Measurements from ENCODE around the gene ADISSP.

ADISSP gene

DNA sequence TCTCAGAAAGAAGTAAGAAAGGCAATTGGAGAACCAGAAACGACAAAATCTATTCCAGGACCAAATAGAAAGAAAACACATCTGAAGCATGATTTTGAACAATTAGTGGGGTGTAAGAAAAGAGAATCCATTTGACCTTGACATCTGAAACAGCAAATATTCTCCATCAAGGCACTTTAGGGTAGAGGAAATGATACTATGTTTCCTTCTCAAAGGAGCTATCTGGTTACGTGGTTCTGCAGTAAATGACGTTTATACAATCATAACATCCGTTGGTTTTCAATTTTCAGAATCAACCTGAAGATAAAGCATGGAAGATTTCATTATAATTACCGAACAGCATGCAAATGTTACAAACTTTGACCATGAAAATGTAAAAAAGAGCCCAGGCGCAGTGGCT lies 46.9 kb downstream of the ADISSP start:
- no peak for DNase-seq

DNA sequence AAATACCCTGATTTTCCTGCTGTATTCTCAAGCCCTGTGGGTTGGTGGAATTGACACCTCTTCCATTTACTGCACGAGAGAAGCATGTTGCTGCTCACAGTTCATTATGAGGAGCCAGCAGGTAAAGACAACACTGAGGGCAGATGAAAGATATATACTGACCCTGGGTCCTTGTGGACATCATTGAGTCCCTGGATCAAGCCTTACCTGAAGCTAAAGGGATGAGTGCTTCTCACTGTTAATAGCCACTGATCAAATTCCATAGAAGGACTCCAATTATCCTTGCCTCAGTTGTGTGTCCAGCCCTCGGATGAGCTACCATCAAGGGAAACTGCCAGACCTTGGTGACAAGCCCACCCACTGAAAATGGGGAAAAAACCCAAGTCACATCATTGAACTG lies 47.5 kb downstream of the ADISSP start:
- no peak for DNase-seq

DNA sequence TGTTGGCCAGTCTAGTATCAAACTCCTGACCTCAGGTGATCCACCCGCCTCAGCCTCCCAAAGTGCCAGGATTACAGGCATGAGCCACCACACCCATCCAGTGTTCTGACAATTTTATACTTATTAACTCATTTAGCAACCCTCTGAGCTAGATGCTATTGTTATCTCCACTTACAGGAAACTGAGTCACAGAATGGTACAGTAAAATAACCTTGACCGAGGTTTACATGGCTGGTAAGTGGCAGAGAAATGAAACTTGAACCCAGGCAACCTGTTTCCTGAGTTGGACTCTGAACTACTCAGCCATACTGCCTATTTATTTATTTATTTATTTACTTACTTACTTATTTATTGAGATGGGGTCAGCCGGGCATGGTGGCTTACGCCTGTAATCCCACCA lies 48.5 kb downstream of the ADISSP start:
- no peak for DNase-seq

DNA sequence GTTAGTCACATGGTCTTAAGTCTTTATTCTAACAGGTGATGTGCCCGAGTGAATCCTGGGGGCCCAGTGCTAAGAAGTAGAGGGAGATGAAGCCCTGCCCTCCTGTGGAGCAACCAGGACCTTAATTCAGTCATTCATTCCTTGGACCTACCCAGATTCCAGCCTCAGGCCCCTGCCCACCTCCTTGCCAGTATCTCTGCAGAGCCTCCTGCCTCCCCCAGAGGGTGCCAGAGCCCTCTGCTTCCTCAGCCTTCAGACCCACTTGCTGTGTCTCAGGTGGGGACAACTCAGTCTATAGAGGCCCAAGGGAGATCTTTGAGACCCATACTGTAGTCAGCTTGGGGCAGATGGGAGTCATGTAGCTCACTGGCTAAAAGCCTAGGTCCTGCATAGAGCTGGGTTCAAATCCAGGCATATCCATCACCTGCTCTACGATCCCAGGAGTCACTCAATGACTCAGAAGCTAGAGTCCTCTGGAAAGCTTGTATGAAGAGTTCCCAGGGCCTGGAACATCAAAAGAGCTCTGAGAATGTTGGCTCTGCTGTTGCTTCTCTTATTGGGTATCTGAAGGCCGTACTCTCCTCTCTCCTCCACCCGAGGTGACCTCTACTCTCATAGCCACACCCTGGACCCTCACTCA lies 51.2 kb downstream of the ADISSP start:
- DNase-seq = peak in 16 of 58 donors; percentile 1 to 35 (median 14)

DNA sequence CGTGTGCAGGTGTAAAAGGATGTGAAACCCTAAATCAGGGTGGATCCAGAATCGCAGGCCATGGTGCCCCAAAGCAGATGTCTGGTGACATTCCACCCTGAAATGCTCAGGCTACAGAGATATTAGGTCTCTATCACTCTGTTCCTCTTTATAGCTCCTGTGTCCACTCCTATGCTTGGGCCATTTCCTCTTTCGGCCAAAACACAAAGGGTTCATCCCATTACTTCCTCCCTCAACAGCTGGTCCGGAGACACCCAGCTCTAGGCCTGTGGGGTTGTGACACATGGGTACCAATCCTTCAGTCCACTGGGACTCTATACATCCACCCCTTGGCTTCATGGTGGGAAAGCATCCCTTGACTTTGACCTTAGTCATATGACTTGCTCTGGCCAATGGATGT lies 53.5 kb downstream of the ADISSP start:
- DNase-seq = peak in 1 of 58 donors; percentile 21

DNA sequence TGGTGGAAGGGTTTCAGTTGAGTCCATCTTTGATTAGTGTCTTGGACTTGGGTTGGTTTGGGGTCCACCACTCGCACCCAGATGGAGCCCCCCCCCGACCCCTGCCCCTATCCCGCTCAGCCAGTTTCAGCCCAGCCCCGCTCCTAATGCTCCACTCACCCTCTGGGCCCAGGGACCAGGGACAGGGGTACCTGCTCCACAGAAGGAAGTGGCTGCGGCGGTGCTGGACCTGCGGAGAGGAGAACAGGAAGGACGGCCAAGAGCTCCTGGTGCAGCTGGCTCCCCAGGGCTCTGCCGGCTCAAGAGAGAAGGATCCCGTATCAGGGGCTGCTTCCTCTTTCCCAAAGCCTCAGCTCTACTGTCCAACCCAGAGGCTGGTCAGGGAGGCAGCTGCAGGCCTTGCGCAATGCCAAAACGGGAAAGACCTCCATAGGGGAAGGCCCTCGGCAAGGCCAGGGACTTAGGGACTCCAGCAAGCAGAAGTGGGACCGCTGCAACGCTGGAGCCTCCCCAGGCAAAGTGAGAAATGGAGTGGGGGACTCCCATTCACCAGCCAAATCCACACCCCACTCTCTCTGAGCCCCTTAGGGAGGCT lies 55.2 kb downstream of the ADISSP start, which contains the start of gene SIGLEC1:
SIGLEC1 (minus strand) TSS at position 322 of the 595 bp plus-strand sequence. CDS start 5,472 bp downstream, outside the sequence.
- peak in 26 of 58 donors; percentile 4 to 54 (median 20) for DNase-seq

DNA sequence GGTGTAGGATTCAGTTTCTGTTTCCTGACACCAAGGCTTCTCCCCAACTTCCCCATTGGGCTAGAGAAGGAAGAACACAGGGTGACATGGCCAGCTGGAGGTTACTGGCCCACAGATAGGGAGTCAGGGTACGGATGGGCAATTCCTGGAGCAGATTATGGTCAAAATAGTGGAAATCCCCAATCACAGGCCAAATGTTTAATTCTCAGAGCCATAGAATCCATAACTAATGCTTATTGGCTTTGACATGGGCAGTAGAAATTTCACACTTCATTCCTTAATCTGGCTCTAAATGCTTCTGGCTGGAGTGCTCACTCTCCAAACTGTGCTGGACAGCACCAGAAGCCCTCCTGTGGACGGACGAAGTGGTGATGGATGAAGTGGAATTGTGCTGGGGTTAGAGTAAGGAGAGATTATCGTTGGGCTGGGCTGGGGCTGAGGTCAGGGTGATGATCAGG lies 56.0 kb downstream of the ADISSP start:
- DNase-seq = no peak

DNA sequence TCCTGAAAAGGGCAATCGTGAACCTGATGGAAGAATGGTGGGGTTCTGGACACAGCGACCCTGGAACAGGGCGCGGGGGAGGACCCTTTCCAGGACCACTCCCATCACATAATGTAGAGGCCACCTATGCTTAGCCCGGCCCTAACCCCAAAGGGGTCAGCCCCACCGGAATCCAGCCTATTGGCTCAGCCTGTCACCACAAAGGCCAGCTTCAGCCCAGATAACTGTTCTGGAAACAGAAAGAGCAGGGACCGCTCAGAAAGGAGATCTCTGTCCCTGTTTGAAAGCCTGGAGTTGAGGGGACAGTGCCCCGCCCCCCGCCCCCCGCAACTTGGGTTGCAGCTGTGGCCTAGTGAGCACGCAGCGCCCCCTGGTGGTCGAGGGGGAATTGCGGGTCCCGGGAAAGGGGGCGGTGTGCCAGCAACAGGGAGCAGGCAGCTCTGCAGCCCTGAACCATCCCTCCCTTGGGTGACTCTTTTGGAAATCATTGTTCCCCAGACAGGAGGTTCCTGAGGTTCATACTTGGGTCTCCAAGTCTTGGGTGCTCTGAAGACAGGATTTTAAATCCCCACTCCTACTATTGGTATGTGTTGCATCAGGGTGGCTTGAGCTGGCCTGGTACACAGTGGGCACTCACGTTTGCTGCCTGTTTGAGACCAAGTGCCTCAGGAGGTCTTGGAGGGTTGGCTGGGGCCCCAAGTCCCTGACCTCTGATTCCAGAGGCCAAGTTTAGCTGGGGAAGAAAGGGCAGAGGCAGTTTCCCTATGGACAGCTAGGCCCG lies 56.7 kb downstream of the ADISSP start:
- DNase-seq = peak in 51 of 58 donors; percentile 3 to 80 (median 47)

DNA sequence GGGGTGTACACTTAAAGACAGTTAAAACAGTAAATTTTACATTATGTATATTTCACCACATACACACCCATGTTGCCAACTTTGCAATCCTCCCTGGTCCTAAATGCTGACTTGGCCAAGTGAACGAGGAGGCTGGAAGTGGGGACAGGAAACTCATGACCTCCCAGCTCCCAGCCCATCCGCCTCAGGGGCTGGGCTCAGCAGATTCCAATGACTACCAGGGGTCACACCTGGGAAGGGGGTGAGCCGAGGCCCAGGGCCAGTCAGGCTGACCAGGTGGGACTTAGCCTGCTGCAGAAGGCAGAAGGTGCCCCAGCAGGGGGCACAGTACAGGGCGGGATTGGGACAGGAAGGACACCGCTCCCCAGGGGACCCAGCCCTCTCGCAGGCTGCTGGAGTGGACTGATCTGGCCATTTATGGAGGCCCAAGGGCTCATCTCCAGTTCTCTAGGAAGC lies 57.5 kb downstream of the ADISSP start:
- DNase-seq = no peak

DNA sequence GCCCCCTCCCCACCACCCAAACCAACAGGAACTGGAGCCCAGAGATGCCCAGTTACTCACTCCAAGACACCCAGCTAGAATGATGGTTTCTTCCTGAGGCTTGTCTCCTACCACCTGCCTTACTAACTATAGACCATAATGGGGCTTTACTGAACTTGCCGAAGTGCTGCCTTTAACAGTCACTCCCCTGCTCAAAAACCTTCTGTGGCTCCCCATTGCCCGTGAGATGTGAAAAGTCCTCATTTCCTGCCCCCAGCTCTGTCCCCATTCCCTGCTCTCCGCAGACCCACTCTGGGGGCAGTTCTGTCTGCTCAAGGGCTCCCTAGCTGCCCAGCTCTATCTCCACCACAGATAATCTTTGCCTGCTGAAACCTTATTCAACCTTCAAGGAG lies 60.0 kb downstream of the ADISSP start:
- DNase-seq = no peak

DNA sequence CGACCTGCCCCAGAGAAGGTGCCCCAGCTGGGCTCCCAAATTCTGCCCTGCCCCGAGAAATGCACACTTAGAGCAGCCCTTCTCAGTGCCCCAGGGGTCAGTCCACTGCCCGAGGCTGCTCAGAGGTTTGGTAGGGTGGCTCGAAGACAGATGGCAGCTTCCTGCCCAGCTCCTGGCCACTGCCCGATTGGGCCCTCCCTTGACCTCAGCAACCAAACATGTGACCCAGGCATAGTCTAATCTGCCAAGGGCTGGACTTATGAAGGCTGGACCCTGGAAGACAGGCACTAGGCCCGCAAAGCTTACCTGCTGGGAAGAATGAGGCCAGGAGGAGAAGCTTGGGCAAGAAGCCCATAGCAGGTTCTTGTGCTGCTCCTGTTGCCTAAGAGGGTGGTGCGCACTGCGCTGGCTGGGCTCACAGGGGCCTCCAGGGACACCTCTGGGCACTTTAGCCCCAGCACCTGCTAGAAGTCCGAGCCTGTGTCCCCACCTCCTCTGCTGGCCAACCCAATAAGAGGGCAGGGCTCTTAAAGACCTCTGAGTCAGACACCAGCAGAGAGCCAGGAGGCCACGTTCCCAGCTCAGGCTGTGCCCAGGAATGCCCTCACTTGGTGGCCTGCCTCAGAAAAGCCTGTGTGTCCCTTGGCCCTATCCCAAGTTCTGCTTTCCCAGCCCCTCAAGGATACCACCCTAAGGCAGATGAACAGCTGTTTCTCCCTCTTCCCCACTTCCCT lies 60.6 kb downstream of the ADISSP start:
- no peak for DNase-seq

DNA sequence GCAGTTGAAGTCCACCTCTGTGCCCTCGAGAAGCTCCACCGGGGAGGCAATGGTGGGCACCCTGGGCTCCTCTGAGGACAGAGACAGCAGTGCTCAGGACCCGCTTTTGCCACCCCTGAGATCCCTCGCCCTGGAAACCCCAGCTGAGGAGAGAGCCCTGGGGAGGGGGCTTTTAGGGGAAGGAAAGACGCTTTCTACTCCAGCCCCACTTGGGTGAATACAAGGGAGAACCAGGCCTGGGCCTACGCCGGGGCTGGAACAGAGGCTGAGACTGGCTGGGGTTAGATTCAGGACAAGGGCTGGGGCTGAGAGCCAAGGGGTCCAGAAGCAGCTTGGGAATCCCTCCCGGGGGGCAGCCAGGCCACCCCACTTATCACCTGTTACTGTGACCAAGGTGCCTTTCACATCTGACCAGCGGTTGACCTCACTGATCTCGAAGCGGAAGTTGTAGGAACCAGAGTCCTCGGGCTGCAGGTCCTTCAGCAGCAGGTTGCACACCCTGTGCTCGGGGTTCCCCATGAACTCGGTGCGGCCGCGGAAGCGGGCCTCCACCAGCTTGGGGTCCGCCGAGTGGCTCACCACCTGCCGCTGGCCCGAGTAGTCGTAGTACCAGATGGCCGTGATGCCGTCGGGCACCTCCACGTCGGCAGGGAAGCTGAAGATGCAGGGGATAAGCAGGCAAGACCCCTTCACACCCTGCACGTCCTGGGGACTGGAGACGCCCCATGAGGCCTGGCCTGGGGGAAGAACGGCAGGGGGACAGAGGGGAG lies 61.4 kb downstream of the ADISSP start:
- DNase-seq = no peak

DNA sequence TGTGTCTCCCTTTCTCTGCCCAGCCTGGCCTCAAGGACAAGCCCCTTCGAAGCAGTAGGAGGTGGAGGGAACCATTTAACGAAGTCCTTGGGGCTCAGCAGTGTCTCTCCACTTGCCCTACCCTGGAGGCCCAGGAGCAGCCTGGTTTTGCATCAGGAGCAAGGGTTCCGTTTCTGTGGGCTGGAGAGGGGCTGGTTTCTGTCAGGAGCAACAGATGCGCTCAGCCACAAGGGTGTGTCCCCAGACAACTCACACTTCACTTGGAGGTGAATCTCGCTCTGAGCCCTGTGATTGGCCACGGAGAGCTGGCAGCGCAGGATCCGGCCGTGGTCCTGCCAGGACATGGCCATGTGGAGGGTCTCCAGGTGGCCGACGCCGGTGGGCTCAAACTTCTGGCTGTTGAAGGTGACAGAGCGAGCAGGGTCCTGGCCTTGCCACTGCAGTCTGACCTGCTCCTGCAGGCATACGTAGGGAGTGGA lies 62.0 kb downstream of the ADISSP start:
- no peak for DNase-seq

DNA sequence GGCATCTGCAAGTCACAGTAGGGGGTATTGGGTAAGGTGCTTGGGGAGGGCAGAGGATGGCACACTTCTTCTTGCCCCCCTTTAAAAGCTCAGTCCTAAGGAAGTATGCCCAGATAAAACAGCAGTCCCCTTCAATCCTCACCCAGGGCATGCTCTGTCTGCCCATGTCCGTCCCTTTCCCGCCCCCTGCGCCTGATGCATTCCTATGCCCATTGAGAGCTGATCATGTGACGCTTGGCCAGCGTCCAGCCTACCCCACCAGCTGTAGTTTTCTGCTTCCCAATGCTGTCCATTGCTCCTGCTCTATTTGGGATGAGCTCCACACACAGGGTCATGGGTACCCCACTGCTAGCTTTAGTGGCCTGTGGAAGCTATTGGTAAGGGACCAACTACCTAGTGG lies 63.5 kb downstream of the ADISSP start:
- no peak for DNase-seq

Measured in anterior cingulate cortex (tissue), 58 donors.